Osteocyte (in vitro differentiated cells): ENCODE results near the gene SMTN. TPM values are rescaled to one million over a fixed set of nuclear protein-coding genes. Genes with fewer than 3 reads are reported as not detected.
"Not testable (repeated sequence)": the region's sequence is repeated elsewhere in the genome, so short reads cannot be mapped to it uniquely, and the experiment has no call there.

ENCODE experiments used
- DNase-seq: peaks from one replicate; pipeline ENCODE4 v3.0.0; 2021; ENCODE audit warnings: mixed read lengths; ENCODE audit not compliant: unreplicated experiment; ENCODE audit errors: extremely low spot score
- H3K27ac Mint-ChIP-seq: one replicate; pipeline ENCODE4 v1.8.0; 2021; ENCODE audit warnings: mild to moderate bottlenecking, mixed read lengths; ENCODE audit not compliant: unreplicated experiment
- H3K27me3 Mint-ChIP-seq: one replicate; pipeline ENCODE4 v1.8.0; 2021; ENCODE audit warnings: mixed read lengths; ENCODE audit not compliant: unreplicated experiment
- H3K36me3 Mint-ChIP-seq: one replicate; pipeline ENCODE4 v1.8.0; 2021; ENCODE audit warnings: mixed read lengths; ENCODE audit not compliant: unreplicated experiment
- H3K4me1 Mint-ChIP-seq: one replicate; pipeline ENCODE4 v1.8.0; 2021; ENCODE audit warnings: mixed read lengths; ENCODE audit not compliant: unreplicated experiment
- H3K4me3 Mint-ChIP-seq: one replicate; pipeline ENCODE4 v1.8.0; 2021; ENCODE audit warnings: mild to moderate bottlenecking, moderate library complexity, mixed read lengths; ENCODE audit not compliant: unreplicated experiment
- H3K9me3 Mint-ChIP-seq: one replicate; pipeline ENCODE4 v1.8.0; 2021; ENCODE audit warnings: mixed read lengths; ENCODE audit not compliant: unreplicated experiment
- total RNA-seq: library from RNA; stranded (reverse); gene quantifications from 2 replicates; pipeline ENCODE4 v1.2.1, GENCODE V29; 2021
- TF ChIP-seq, protein P1 (sequence below): fragments of 200-600 bp; sonication (generic); IDR thresholded peaks from 2 replicates; pipeline ENCODE4 v1.5.0; 2021; ENCODE audit warnings: antibody characterized with exemption, mild to moderate bottlenecking, moderate library complexity

SMTN gene
- total RNA-seq, 1 donor from 2014 or later = 27.2 TPM

DNA sequence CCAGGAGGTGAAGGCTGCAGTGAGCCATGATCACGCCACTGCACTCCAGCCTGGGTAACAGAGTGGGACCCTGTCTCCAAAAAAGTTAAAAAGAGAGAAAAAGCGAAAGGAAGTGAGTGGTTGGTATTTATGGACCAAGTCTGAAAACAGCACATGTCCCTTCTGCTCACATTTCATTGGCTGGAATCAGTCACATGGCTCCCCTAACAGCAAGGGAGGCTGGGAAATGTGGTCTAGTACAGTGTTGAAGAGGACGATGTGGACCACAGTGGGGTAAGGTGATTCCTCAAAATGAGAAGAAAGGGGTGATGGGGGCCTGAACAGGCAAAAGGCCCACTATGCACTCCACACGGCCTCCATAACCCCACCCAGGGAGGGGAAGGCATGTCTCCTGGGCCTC is 32.5 kb upstream of the SMTN start:
- H3K4me1 Mint-ChIP-seq = peaks cover 14% of the 10 kb centered on the region
- H3K4me3 Mint-ChIP-seq = no peak overlapping the region
- TF ChIP-seq, protein P1, sequence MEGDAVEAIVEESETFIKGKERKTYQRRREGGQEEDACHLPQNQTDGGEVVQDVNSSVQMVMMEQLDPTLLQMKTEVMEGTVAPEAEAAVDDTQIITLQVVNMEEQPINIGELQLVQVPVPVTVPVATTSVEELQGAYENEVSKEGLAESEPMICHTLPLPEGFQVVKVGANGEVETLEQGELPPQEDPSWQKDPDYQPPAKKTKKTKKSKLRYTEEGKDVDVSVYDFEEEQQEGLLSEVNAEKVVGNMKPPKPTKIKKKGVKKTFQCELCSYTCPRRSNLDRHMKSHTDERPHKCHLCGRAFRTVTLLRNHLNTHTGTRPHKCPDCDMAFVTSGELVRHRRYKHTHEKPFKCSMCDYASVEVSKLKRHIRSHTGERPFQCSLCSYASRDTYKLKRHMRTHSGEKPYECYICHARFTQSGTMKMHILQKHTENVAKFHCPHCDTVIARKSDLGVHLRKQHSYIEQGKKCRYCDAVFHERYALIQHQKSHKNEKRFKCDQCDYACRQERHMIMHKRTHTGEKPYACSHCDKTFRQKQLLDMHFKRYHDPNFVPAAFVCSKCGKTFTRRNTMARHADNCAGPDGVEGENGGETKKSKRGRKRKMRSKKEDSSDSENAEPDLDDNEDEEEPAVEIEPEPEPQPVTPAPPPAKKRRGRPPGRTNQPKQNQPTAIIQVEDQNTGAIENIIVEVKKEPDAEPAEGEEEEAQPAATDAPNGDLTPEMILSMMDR = no peak
- H3K27ac Mint-ChIP-seq = no peak overlapping the region
- no peaks in the 10 kb centered on the region for H3K9me3 Mint-ChIP-seq
- no peaks in the 10 kb centered on the region for H3K36me3 Mint-ChIP-seq
- DNase-seq = no peak
- no peaks in the 10 kb centered on the region for H3K27me3 Mint-ChIP-seq

DNA sequence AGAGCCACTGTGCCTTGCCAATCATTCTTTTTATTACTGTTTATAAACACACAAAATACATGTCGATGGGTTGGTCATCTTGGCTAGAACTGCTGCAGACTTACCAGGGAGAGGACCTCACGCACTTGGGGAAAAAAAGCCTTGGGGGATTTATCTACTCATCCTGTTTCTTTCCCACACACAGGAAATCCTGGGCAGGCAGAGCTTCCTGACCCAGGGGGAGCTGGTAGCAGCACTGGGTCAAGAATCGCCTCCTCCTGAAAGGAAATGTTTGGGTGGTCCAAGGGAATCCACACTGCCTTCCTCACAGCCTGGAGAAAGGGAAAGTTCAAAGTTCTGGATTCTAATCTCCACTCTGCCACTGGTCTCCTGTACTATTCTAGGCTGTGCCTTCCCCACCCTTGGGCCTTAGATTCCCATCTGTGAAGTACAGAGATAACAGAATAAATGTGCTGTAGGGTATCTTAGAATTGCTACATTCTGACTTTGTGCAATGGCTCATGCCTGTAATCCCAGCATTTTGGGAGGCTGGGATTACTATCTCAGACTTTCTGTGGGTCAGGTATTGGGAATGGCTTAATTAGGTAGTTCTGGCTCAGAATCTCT is 31.2 kb upstream of the SMTN start:
- Mint-ChIP-seq H3K4me3 (no peak overlapping the region), H3K36me3 (no peaks in the 10 kb centered on the region), H3K27me3 (no peaks in the 10 kb centered on the region), H3K9me3 (no peaks in the 10 kb centered on the region), H3K4me1 (peaks cover 14% of the 10 kb centered on the region), H3K27ac (no peak overlapping the region)
- no peak for DNase-seq
- TF ChIP-seq, protein P1 = no peak

DNA sequence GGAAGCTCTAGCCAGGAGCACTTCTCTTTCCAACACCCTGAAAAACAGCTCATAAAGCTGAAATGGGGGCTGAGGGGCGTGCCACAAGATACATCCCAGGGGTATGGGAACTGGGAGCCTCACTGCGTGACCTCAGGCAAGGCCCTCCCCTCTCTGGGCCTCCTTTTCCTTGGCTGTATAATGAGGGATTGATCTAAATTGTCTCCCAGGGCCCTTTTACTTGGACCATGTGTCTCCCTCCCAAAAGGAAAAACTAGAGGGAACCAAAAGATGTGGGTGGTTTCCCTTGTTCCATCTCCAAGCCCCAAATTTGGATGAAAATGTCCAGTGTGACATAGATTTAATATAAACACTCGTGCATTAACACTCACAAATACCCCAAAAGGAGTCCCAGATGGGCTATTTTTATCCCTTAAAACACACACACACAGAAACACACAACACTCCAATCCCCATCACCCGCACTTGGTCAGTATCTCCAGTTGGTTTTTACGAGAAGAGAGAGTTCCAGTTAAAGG is 25.9 kb upstream of the SMTN start:
- H3K27ac Mint-ChIP-seq = no peak overlapping the region
- DNase-seq = no peak
- TF ChIP-seq, protein P1 = no peak
- no peaks in the 10 kb centered on the region for H3K9me3 Mint-ChIP-seq
- no peak overlapping the region for H3K4me3 Mint-ChIP-seq
- no peaks in the 10 kb centered on the region for H3K27me3 Mint-ChIP-seq
- no peaks in the 10 kb centered on the region for H3K36me3 Mint-ChIP-seq
- peaks cover 7% of the 10 kb centered on the region for H3K4me1 Mint-ChIP-seq

DNA sequence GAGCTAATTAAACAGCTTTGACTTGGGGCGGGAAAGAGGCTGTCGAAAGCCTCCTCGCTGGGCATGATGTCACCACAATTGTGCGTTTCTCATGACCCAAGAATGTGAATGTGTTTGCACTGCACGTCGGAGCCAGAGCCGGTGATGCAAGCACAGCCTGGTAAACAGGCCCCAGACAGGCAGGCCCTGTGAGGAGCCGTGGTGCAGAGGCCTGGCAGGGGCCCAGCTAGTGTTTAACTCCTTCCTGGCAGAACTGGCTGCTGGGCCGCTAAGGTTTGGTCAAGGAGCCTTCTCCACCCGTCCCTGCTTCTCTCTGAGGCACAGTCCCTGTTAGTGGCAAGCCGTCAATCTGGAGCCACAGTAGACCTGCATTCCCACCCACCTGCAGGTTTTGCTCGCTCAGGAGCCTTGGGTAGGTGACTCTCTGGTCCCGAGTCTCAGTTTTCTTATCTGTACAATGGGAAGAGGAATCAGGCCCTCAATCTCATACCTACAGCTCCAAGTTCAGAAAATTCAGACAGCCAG is 25.4 kb upstream of the SMTN start:
- Mint-ChIP-seq H3K4me3 (no peak overlapping the region), H3K27me3 (no peaks in the 10 kb centered on the region)
- TF ChIP-seq, protein P1 = no peak

DNA sequence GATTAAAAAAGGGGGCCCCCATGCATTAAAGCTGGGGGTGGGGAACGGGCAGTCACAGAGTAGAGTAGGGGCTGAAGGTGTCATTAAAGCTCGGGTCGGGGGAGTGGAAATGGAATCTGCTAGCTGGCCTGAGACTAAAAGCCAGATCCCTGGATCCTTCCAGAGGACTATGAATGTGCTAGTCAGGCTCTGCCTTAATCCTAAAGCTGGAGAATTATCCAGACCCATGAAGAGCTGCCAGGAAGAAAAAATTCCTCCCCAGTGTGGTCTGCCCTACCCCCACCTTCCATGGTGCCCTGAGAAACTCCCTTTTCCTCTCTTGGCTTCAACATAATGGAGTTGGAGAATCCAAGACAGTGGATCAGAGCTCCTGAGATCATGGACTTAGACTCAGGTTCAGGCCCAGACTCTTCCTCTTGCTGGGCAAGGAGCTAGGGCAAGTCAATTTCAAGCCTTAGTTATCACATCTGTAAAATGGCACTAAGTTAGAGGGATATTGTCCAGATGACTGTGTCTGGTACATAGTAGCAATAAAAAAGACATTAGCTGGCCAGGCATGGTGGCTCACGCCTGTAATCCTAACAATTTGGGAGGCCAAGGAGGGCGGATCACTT is 24.0 kb upstream of the SMTN start:
- H3K4me1 Mint-ChIP-seq = peaks cover 7% of the 10 kb centered on the region
- TF ChIP-seq, protein P1 = no peak
- no peak overlapping the region for H3K4me3 Mint-ChIP-seq
- H3K27ac Mint-ChIP-seq = no peak overlapping the region
- H3K36me3 Mint-ChIP-seq = no peaks in the 10 kb centered on the region
- no peak for DNase-seq
- no peaks in the 10 kb centered on the region for H3K9me3 Mint-ChIP-seq
- H3K27me3 Mint-ChIP-seq = no peaks in the 10 kb centered on the region

More for the DNA sequence above, 25.4 kb upstream of the SMTN start:
- H3K9me3 Mint-ChIP-seq = no peaks in the 10 kb centered on the region
- H3K4me1 Mint-ChIP-seq = peaks cover 7% of the 10 kb centered on the region
- no peaks in the 10 kb centered on the region for H3K36me3 Mint-ChIP-seq
- no peak overlapping the region for H3K27ac Mint-ChIP-seq
- peak; percentile 84 for DNase-seq

DNA sequence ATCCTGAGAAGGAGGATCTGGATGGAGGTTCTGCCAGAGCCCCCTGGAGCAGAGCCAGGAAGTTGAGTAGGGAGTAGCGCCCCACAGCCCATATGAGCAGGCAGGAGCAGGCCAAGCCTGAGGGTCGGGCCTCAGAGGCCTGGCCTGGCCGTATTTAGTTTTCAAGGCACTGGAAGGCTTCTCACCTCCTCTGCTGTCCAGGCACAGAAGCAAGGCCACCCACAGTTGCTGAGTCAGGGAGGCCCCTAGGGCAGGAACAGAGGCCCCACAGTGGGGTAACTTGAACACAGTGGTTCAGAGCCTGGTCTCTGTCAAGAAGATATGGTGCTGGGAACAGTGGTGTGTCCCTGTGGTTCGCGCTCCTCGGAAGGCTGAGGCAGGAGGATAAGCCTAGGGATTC is 21.5 kb upstream of the SMTN start:
- DNase-seq, H3K9me3 Mint-ChIP-seq, H3K27ac Mint-ChIP-seq: not testable (repeated sequence)

More for the DNA sequence above, 21.5 kb upstream of the SMTN start:
- H3K4me1 Mint-ChIP-seq, H3K4me3 Mint-ChIP-seq, H3K36me3 Mint-ChIP-seq, H3K27me3 Mint-ChIP-seq: not testable (repeated sequence)
